PFSK-1 (cell line): ENCODE results near the gene AP1S1.

Source experiments
- POLR2AphosphoS5 ChIP-seq: IDR thresholded peaks from 2 replicates; pipeline ENCODE4 v1.6.1; 2012; ENCODE audit warnings: low read depth, mild to moderate bottlenecking, control low read depth, low read length, moderate library complexity
- TAF1 ChIP-seq: IDR thresholded peaks from 2 replicates; pipeline ENCODE4 v1.6.1; 2012; ENCODE audit warnings: low read length, control low read depth, borderline replicate concordance; ENCODE audit not compliant: insufficient read depth

DNA sequence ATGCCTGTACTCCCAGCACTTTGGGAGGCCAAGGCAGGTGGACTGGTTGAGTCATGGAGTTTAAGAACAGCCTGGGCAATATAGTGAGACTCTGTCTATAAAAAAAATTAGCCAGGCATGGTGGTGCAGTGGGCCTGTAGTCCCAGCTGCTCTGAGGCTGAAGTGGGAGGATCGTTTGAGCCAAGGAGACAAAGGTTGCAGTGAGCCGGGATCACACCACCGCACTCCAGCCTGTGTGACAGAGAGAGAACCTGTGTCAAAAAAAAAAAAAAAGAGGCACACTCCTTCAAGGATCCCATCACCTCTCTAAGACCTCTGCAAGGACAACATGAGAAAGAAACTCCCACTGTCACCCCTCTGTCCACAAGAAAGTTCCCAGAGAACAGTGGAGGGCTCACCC is 21.4 kb downstream of the AP1S1 start:
- no peak for TF ChIP-seq POLR2AphosphoS5
- TF ChIP-seq TAF1, result no peak
